ENCODE data around the gene USP49.

GRCh38 chr6:41858703-41859102 is 36.5 kb downstream of the USP49 start:
- TF ChIP-seq PBX3 (IDR thresholded peaks at IDR 0.05) (no peak), CTCF (IDR thresholded peaks at IDR 0.05) (no peak), GABPA (IDR thresholded peaks at IDR 0.05; ENCODE audit: low read depth) (no peak), POLR2AphosphoS5 (IDR thresholded peaks at IDR 0.05; ENCODE audit: low read depth, low read length) (no peak), MXI1 (IDR thresholded peaks at IDR 0.05; ENCODE audit: low read depth, low read length) (no peak), REST (IDR thresholded peaks at IDR 0.05; ENCODE audit: low read depth, low read length) (no peak), MEF2A (IDR thresholded peaks at IDR 0.05; ENCODE audit: borderline replicate concordance, low read depth) (no peak), CHD2 (IDR thresholded peaks at IDR 0.05; ENCODE audit: low read length, partially characterized antibody) (no peak), FOXM1 (IDR thresholded peaks at IDR 0.05; ENCODE audit: low read depth) (no peak), MAX (IDR thresholded peaks at IDR 0.05; ENCODE audit: low read depth) (no peak), JUND (IDR thresholded peaks at IDR 0.05) (no peak), EP300 (IDR thresholded peaks at IDR 0.05; ENCODE audit: borderline replicate concordance in 1 of 2, low read depth in 1 of 2, low read length in 1 of 2) (no peak)
